Esophagus mucosa (tissue), 1 donor: ENCODE data around the gene JMJD8. TPM values are rescaled to one million over a fixed set of nuclear protein-coding genes. Genes with fewer than 3 reads are reported as not detected.

Source experiments
- ATAC-seq: fragments of 200-7000 bp; cut with Tn5 transposase; one replicate; pipeline ENCODE4 v1.9.1; 2020
- total RNA-seq: library from RNA; stranded (reverse); gene quantifications from one replicate; pipeline ENCODE4 v1.2.4, GENCODE V29; 2023
- donor health status: DM: yes; HTN: yes; CAD: no.

The JMJD8 gene
- total RNA-seq, 1 donor from 2014 or later, result 31.7 TPM

- peak; percentile 67 for ATAC-seq
These were observed 7.2 kb downstream of the JMJD8 start for GRCh38 chr16:676913-677312.

- ATAC-seq, result no peak
These were observed 7.6 kb downstream of the JMJD8 start for GRCh38 chr16:676565-676902.

GRCh38 chr16:675884-676564, 8.1 kb downstream of the JMJD8 start:
- ATAC-seq, result no peak

- no peak for ATAC-seq
These were observed 8.9 kb downstream of the JMJD8 start, which contains the start of gene RHBDL1 for GRCh38 chr16:674968-675883. Gene RHBDL1, plus strand, starts transcription at chr16:675671. Its CDS starts 120 bp downstream, at chr16:675791.

- ATAC-seq, result no peak
These were observed 9.8 kb downstream of the JMJD8 start for GRCh38 chr16:674214-674881.

GRCh38 chr16:673399-673991, 10.6 kb downstream of the JMJD8 start:
- ATAC-seq, result no peak

- no peak for ATAC-seq
These were observed 11.3 kb downstream of the JMJD8 start for GRCh38 chr16:672851-673250.

GRCh38 chr16:672371-672770, 11.8 kb downstream of the JMJD8 start:
- ATAC-seq, result no peak

- no peak for ATAC-seq
These were observed 12.6 kb downstream of the JMJD8 start for GRCh38 chr16:671353-672131.

- ATAC-seq, result no peak
These were observed 13.4 kb downstream of the JMJD8 start for GRCh38 chr16:670485-671352.

GRCh38 chr16:669666-670065, 14.5 kb downstream of the JMJD8 start:
- no peak for ATAC-seq

- ATAC-seq, result peak; percentile 0
These were observed 15.5 kb downstream of the JMJD8 start for GRCh38 chr16:668519-669171.

GRCh38 chr16:667780-668518, 16.2 kb downstream of the JMJD8 start, which contains the start of gene RHOT2:
Gene RHOT2, plus strand, starts transcription at chr16:668132. Its CDS starts 68 bp downstream, at chr16:668200.
- peak; percentile 90 for ATAC-seq

GRCh38 chr16:667113-667779, 16.9 kb downstream of the JMJD8 start:
- ATAC-seq, result no peak

- no peak for ATAC-seq
These were observed 17.6 kb downstream of the JMJD8 start for GRCh38 chr16:666572-666971.

- no peak for ATAC-seq
These were observed 21.5 kb downstream of the JMJD8 start for GRCh38 chr16:662597-662996.

- ATAC-seq, result no peak
These were observed 22.0 kb downstream of the JMJD8 start for GRCh38 chr16:662095-662494.

- ATAC-seq, result no peak
These were observed 22.8 kb downstream of the JMJD8 start for GRCh38 chr16:661184-661821.
